CD14-positive monocyte (primary cell): Measurements from ENCODE around the gene CEP72. TPM values are rescaled to one million over a fixed set of nuclear protein-coding genes. Genes with fewer than 3 reads are reported as not detected.

Experiments used
- DNase-seq, 3 donors: peaks; one replicate each; pipeline ENCODE4 v3.0.0-alpha.2; 2011 to 2022
- H2AFZ ChIP-seq: 2 replicates; pipeline ENCODE4 v1.6.0; 2012; ENCODE audit warnings: mild to moderate bottlenecking, low read depth, low read length, inconsistent platforms; ENCODE audit not compliant: insufficient read depth, poor library complexity, severe bottlenecking
- H3K27ac ChIP-seq, 2 donors: 1 replicate in 1 of 2; 2 replicates in 1 of 2; pipeline ENCODE4 v1.5.1; 2012 to 2013; ENCODE audit warnings: low read length in 2 of 2, control low read depth in 1 of 2, inconsistent platforms in 1 of 2, low read depth in 1 of 2, mild to moderate bottlenecking in 1 of 2
- H3K27me3 ChIP-seq, 2 donors: one replicate each; pipeline versions ENCODE4 v1.6.0 to v1.6.1; 2011 to 2013; ENCODE audit warnings: low read length in 2 of 2; ENCODE audit not compliant: control insufficient read depth in 2 of 2, insufficient read depth in 2 of 2
- H3K36me3 ChIP-seq, 2 donors: replicated peaks in 1 of 2; 1 replicate in 1 of 2; 2 replicates in 1 of 2; pipeline versions ENCODE4 v1.5.1 to v1.6.1; 2012 to 2013; ENCODE audit warnings: low read length in 2 of 2, control low read depth in 1 of 2, inconsistent platforms in 1 of 2, mild to moderate bottlenecking in 1 of 2; ENCODE audit not compliant: insufficient read depth in 2 of 2, control insufficient read depth in 1 of 2
- H3K4me1 ChIP-seq, 2 donors: 1 replicate in 1 of 2; 2 replicates in 1 of 2; pipeline versions ENCODE4 v1.5.1 to v1.6.1; 2012 to 2013; ENCODE audit warnings: low read length in 2 of 2, control low read depth in 1 of 2, inconsistent platforms in 1 of 2, mild to moderate bottlenecking in 1 of 2, moderate library complexity in 1 of 2; ENCODE audit not compliant: insufficient read depth in 2 of 2, control insufficient read depth in 1 of 2
- H3K4me2 ChIP-seq: replicated peaks from 2 replicates; pipeline ENCODE3; 2012; ENCODE audit warnings: low read length, moderate library complexity, mild to moderate bottlenecking; ENCODE audit not compliant: poor library complexity, severe bottlenecking; ENCODE audit errors: extremely low read depth
- H3K4me3 ChIP-seq, 3 experiments: fragments of 200-600 bp in 1 of 3; sonication (generic) in 1 of 3; replicated peaks in 1 of 3; 1 replicate in 2 of 3; 2 replicates in 1 of 3; pipeline ENCODE4 v1.5.1; 2011 to 2013; ENCODE audit warnings: low read length in 3 of 3, mild to moderate bottlenecking in 3 of 3, control low read depth in 2 of 3, low read depth in 2 of 3, inconsistent platforms in 1 of 3, moderate library complexity in 1 of 3
- H3K79me2 ChIP-seq: 2 replicates; pipeline ENCODE4 v1.6.0; 2012; ENCODE audit warnings: mild to moderate bottlenecking, control low read depth, inconsistent platforms, low read length, moderate library complexity; ENCODE audit not compliant: insufficient read depth
- H3K9ac ChIP-seq: 2 replicates; pipeline ENCODE4 v1.6.0; 2017; ENCODE audit warnings: low read length, mild to moderate bottlenecking; ENCODE audit not compliant: insufficient read depth, poor library complexity, severe bottlenecking
- H3K9me3 ChIP-seq, 2 donors: replicated peaks in 1 of 2; 1 replicate in 1 of 2; 2 replicates in 1 of 2; pipeline versions ENCODE4 v1.5.1 to v1.6.1; 2012 to 2013; ENCODE audit warnings: low read length in 2 of 2, control low read depth in 1 of 2; ENCODE audit not compliant: control insufficient read depth in 1 of 2, insufficient read depth in 1 of 2
- H4K20me1 ChIP-seq: 2 replicates; pipeline ENCODE4 v1.6.0; 2012; ENCODE audit warnings: mild to moderate bottlenecking, low read length, control low read depth, moderate library complexity; ENCODE audit not compliant: insufficient read depth
- H3K27ac Mint-ChIP-seq, 7 donors: one replicate each; pipeline ENCODE4 v1.8.0; 2020; ENCODE audit warnings: mild to moderate bottlenecking in 7 of 7, mixed read lengths in 7 of 7, moderate library complexity in 6 of 7, inconsistent platforms in 2 of 7
- H3K27me3 Mint-ChIP-seq, 3 donors: one replicate each; pipeline ENCODE4 v1.8.0; 2021 to 2022; ENCODE audit warnings: low read depth in 3 of 3, mild to moderate bottlenecking in 3 of 3, mixed read lengths in 3 of 3, moderate library complexity in 3 of 3, inconsistent platforms in 1 of 3
- H3K36me3 Mint-ChIP-seq, 2 donors: one replicate each; pipeline ENCODE4 v1.8.0; 2020; ENCODE audit warnings: mixed read lengths in 2 of 2, inconsistent platforms in 1 of 2, mild to moderate bottlenecking in 1 of 2
- H3K4me1 Mint-ChIP-seq: one replicate; pipeline ENCODE4 v1.8.0; 2020; ENCODE audit warnings: mild to moderate bottlenecking, mixed read lengths
- H3K4me3 Mint-ChIP-seq, 2 donors: one replicate each; pipeline ENCODE4 v1.8.0; 2020; ENCODE audit warnings: mild to moderate bottlenecking in 2 of 2, mixed read lengths in 2 of 2, moderate library complexity in 1 of 2
- H3K9me3 Mint-ChIP-seq, 7 donors: one replicate each; pipeline ENCODE4 v1.8.0; 2020 to 2022; ENCODE audit warnings: mixed read lengths in 7 of 7, mild to moderate bottlenecking in 6 of 7, moderate library complexity in 6 of 7, inconsistent platforms in 2 of 7
- WGBS: methylation state at CpG from one replicate; pipeline ENCODE4 v1.1.5; 2013; ENCODE audit warnings: missing lambda C conversion rate; ENCODE audit not compliant: insufficient coverage; 5-methylcytosine and 5-hydroxymethylcytosine counted together
- intact Hi-C, 2 donors: fragments of 100-400 bp; cut with micrococcal nuclease; formaldehyde crosslinking; loops; one replicate each; pipeline versions ENCODE4 v1.15.0 to v1.15.1; 2023
- polyA plus RNA-seq, 3 donors: library from polyadenylated mRNA; depleted of rRNA in 1 of 3; unstranded in 2 of 3; stranded (reverse) in 1 of 3; fragments of 300-500 nt in 2 of 3; fragments of >200 nt in 1 of 3; fragmentation: Illumina TruSeq in 2 of 3; gene quantifications; 1 replicate in 2 of 3; 2 replicates in 1 of 3; pipeline ENCODE4 v1.2.3, GENCODE V29; 2012 to 2021
- TF ChIP-seq, protein P1 (sequence below): fragments of 200-600 bp; IDR thresholded peaks from one replicate; pipeline ENCODE4 v1.8.0; 2022; ENCODE audit warnings: antibody characterized with exemption, mild to moderate bottlenecking

CEP72 gene
- polyA plus RNA-seq, 3 donors, result 0.13 to 2.1 (median 0.24) TPM

DNA sequence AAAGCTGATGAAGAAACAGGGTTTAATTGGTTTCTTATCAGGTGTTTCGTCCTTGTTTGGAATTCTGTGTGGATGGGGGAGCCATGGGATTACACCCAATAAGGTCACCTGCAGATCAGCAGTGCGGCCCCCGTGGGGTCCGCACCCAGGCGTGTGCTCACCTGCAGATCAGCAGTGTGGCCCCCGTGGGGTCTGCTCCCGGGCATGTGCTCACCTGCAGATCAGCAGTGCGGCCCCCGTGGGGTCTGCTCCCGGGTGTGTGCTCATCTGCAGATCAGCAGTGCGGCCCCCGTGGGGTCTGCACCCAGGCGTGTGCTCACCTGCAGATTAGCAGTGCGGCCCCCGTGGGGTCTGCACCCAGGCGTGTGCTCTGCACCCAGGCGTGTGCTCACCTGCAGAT, 41.7 kb upstream of the CEP72 start:
- H3K27ac ChIP-seq, result no peak overlapping the region
- H4K20me1 ChIP-seq, result no peaks in the 10 kb centered on the region
- Mint-ChIP-seq H3K4me1 (no peaks in the 10 kb centered on the region), H3K9me3 (peaks cover 0 to 14% (median 10%) of the 10 kb centered on the region in 7 donors), H3K27ac (no peak overlapping the region), H3K36me3 (no peaks in the 10 kb centered on the region), H3K27me3 (peaks cover 21 to 62% (median 27%) of the 10 kb centered on the region in 3 donors), H3K4me3 (no peak overlapping the region)
- no peak overlapping the region for H3K9ac ChIP-seq
- H3K79me2 ChIP-seq, result no peaks in the 10 kb centered on the region
- H3K4me3 ChIP-seq, result no peak overlapping the region
- no peaks in the 10 kb centered on the region for H3K4me1 ChIP-seq
- TF ChIP-seq, protein P1, sequence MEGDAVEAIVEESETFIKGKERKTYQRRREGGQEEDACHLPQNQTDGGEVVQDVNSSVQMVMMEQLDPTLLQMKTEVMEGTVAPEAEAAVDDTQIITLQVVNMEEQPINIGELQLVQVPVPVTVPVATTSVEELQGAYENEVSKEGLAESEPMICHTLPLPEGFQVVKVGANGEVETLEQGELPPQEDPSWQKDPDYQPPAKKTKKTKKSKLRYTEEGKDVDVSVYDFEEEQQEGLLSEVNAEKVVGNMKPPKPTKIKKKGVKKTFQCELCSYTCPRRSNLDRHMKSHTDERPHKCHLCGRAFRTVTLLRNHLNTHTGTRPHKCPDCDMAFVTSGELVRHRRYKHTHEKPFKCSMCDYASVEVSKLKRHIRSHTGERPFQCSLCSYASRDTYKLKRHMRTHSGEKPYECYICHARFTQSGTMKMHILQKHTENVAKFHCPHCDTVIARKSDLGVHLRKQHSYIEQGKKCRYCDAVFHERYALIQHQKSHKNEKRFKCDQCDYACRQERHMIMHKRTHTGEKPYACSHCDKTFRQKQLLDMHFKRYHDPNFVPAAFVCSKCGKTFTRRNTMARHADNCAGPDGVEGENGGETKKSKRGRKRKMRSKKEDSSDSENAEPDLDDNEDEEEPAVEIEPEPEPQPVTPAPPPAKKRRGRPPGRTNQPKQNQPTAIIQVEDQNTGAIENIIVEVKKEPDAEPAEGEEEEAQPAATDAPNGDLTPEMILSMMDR, result no peak
- peaks cover 6 to 12% of the 10 kb centered on the region in 2 donors for H3K27me3 ChIP-seq
- peaks cover 0 to 5% of the 10 kb centered on the region in 2 donors for H3K9me3 ChIP-seq
- no peak for DNase-seq
- intact Hi-C loops, result no loop called here
- no peak overlapping the region for H3K4me2 ChIP-seq
- no peak overlapping the region for H2AFZ ChIP-seq
- WGBS, result 94% methylated on average over 17 of the region's 17 CpGs
- H3K36me3 ChIP-seq, result no peaks in the 10 kb centered on the region

DNA sequence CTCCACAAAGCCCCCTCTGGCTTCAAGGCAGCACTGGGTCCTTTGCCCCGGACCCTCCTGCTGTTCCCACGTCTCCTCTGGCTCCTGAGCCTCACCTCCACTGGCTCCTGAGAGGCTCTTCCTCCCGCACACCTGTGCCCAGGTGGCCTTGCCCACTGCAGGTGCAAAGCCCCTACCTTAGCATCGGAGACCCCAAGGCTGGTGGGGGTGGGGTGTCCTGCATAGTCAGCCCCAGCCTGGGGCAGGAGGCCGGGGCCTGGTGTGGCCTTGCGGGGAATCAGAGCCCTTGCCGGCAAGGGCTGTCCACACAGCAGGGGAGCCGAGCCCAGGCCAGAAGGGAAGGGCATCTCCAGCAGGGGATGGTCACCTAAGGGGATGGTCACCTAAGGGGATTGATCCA, 41.3 kb upstream of the CEP72 start:
- H3K4me3 Mint-ChIP-seq, result no peak overlapping the region
- no peaks in the 10 kb centered on the region for H4K20me1 ChIP-seq
- H3K4me3 ChIP-seq, result no peak overlapping the region
- H3K27ac Mint-ChIP-seq, result no peak overlapping the region
- H3K4me1 ChIP-seq, result no peaks in the 10 kb centered on the region
- H3K9me3 ChIP-seq, result peaks cover 0 to 9% of the 10 kb centered on the region in 2 donors
- no peak overlapping the region for H3K9ac ChIP-seq
- intact Hi-C loops, result no loop called here
- TF ChIP-seq, protein P1, result no peak
- no peaks in the 10 kb centered on the region for H3K4me1 Mint-ChIP-seq
- WGBS, result 89% methylated on average over 7 of the region's 8 CpGs
- peaks cover 0 to 17% (median 13%) of the 10 kb centered on the region in 7 donors for H3K9me3 Mint-ChIP-seq
- H3K27ac ChIP-seq, result no peak overlapping the region
- no peaks in the 10 kb centered on the region for H3K36me3 Mint-ChIP-seq
- peaks cover 6 to 10% of the 10 kb centered on the region in 2 donors for H3K27me3 ChIP-seq
- no peaks in the 10 kb centered on the region for H3K36me3 ChIP-seq
- H3K4me2 ChIP-seq, result no peak overlapping the region
- no peak overlapping the region for H2AFZ ChIP-seq
- peaks cover 21 to 62% (median 25%) of the 10 kb centered on the region in 3 donors for H3K27me3 Mint-ChIP-seq
- no peaks in the 10 kb centered on the region for H3K79me2 ChIP-seq
- DNase-seq, result no peak
